Measurements from ENCODE around the gene HIRIP3.

DNA sequence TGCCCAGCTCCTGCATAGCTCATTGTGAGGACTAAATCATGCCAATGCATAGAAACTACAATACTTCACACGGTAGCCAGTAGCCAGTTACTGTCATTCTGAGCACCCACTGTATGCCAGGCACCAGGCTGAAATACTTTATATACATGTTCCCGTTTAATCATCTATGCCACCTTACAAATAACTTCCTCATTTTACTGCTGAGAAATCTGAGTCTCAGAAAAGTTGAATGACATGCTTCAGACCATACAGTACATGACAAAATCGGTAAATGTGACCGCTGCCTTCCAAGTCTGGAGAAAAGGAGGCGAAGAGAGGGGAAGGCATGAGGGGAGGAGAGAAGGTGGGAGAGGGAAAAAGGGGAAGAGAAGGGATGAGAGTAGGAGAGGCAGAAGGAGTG, 44.8 kb upstream of the HIRIP3 start:
- TF ChIP-seq POLR2A (IDR thresholded peaks at IDR 0.05; ENCODE audit: low read length) (no peak), GATA1 (IDR thresholded peaks at IDR 0.05; ENCODE audit: low read depth, low read length) (no peak)

Measured in erythroblast (primary cell).